NCI-H1417 treated with DMSO at 0.1 percent for 48 hours (cell line): Measurements from ENCODE around the gene PRKCH.

ENCODE experiments used
- DNase-seq: peaks from one replicate; lab custom pipeline; 2025; lab: John Stamatoyannopoulos, UW

The PRKCH gene

DNA sequence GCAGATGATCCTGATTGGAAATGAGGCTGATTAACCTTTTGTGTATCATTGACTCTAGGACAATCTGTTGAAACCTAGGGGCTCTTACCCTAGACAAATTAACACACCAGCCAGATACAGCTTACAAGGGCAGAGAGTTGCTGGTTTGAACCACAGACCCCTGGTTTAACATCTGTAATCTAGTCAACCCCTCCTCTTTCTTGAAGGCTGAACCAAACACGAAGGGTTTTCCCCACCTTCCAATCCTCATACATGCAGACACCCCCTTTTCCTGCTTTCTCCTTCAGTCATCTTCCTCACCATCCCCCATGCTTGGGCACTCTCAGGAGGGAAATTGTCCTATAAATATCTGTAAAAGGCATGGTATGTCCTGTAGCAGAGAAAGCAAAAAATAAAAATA, 247.9 kb downstream of the PRKCH start:
- no peak for DNase-seq

DNA sequence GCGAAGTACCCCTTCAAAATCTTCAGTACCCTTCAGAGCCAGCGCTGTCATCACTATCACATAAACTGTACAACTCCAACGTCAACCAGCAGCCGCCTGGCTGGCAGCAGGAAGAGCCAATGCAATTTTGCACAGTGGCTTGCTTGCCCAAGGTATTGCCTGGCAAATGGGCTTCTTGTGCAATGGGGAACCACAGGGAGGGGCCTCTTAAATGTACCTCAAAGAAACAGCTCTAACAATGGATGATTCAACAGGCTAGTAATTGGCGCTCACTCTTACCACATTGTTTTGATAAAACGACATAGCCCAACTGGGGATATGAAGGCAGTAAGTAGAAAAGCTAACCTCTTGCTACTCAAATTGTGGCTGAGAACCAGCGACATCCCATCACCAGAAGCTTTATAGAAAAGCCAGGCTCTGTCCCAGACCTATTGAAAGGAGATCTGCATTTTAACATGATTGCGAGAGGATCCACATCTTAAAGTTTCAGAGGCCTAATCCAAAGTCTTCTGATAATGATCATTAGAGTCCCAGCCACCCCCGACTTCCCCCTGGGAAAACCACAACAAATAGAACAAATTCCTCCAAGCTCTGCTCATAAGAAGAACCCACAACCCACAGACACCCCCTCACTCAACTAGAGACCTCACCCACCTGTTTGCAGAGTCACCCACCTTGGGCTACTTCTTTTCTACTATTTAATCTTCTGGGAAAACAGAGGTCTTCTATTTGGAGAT, 248.6 kb downstream of the PRKCH start:
- DNase-seq, result no peak

DNA sequence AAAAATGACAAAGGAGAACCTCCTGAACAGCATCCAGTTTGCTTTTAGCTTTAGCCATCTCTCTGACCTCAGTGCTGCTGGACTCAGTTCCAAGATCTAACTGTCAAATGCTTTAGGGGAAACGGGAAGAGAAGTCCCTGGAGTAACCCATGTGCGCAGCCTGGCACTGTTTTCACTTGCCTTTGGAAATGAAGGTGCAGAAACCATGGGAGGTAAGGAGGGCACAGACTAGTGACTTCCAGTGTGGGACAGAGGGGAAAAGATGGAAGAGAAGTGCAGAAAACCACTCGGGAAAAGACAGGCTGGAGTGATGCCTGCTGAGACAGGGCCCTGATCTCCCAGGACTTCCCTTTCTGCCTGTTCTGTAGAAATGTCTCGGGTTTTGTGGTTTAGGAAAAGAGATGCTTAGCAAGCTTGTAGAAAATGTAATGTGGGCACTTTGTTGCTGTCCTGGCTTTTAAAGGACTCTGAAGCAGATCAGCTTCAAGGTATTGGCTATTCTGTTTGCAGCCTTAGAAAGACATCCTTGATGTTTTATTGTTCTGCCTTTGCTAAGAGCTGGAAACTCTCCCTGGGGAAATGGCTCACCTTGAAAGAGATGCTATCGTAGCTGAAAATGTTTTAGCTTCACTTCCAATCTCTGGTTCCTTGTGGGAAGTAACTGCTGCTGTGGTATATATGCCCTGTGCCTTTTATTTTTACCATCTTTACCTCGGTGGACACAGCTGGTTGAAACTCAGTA, 249.3 kb downstream of the PRKCH start:
- no peak for DNase-seq

DNA sequence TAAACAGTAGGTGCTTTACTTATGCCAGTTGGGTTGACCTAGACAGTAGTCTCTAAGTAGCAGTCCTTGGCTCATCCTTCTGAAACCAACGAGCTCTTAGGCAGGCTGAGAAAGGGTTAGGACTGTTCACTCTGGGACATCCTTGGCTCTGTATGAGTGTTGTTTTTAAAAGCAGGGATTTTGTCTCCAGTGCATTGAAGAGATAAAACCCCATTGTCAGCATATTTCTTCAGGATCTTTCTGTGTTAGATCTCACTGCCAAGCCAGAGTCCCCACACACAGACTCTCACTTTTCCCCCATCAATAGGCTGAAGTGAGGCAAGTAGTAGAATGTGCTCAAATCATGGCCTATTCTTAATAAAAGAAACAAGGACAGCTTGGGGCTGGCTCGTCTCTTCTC, 250.5 kb downstream of the PRKCH start:
- DNase-seq, result no peak

DNA sequence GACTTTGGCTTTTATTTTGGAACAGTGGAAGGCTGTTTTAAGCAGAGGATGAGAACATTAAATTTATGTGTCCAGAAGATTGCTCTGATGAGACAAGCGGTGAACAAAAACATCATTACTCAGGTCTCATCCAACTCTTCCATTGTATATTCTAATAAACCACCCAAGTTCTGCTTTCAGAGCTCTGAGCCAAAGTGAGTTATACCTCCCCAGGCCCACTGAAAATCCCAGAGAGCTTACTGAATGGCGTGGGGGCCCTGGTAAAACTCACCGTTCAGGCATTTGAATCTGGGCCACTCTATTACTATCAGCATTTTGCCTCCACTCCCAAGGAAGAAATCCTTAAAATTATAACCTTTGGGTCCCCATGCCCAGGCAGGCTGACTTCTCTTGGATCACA, 251.9 kb downstream of the PRKCH start:
- no peak for DNase-seq

DNA sequence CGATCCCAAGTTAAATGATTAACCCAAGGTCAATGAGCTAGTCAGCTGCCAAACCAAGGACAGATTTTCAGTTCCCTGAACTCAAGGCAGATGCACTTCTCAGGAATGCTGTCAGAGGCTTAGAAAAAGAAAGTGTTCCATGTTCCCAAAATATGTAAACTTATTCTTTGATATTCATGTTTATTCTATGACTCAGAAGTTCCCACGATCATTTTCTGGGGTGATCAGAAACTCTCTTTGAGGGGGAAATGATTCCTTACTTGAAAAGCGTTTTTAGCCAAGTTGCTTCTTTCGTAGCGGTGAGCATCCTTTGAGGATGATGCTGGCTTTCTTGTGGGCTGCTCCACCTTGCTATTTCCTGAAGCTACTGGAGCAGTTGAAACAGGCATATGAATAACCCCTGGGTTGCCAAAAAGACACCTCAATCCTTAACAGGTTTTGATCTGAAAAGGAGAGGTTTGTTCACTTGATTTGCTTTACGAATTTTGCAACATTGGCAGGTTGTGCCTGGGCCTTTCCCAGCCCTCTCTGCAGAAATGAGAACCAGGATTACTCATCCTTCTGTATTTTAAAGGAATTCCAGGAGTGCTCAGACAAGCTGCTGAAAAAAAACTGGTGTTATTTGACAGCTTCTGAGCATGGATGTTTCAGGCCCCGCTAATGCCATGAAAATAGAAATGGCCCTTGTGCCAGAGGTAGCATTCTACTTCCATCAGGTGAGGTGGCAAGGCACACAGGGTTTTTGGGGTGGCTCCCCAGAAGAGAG, 252.6 kb downstream of the PRKCH start:
- no peak for DNase-seq

DNA sequence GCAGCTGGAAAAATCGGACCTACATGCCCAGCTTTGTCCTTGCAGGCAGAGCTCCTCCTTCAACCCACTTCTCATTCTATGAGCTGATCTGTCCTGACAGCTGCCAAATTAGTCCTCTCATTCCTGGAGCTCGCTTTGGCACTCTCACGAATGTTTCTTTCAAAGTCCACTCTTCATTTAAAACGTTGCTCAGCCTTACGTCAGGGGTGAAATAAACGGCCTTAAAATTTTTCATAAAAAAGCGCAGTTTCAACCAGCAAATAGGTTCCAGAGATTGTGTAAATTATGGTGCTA, 253.1 kb downstream of the PRKCH start:
- DNase-seq, result no peak

DNA sequence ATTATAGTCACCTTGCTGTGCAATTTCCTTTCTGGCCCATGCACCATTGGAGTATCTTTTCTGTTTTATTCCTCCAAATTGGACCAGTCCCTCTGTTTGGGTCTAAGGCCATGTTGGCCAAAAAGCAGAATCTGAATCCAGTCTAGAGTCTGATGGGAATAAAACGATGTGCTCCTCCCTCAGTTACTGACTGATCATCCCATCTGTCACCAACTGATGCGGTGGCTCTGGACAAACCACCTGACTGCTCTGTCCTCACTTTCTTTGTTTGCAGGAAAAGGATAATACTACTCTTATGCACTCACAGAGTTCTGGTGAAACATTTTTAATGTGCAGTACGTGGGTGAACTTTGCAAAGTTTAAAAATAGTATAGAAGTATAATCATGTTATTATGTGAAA, 253.7 kb downstream of the PRKCH start:
- no peak for DNase-seq

DNA sequence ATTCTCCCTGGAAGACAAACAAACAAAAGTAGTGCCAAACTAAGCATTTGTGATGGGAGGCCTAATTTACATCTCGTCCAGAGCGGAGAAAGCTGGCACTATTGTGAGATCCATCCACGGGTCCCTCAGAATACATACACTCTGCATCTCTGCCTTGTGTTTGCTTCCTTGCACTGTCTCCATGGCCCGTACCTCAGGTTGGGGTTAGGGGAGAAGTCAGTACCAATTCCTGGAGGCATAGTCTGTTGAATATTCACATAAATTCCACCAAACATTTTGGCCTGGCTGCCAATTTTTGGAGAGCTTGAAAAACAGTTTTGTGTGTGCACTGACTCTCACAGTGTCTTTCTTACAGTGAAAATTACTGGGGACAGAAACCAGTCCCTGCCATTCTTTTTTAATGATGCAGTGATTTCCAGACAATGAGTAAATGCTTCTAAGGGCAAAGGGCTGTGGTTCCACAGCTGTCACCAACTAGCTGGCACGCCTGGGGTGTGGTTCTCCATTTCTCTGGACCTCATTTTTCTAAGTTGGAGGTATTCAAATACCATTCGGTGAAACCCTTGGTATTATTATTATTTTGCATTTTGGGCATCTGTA, 254.3 kb downstream of the PRKCH start:
- DNase-seq, result no peak

DNA sequence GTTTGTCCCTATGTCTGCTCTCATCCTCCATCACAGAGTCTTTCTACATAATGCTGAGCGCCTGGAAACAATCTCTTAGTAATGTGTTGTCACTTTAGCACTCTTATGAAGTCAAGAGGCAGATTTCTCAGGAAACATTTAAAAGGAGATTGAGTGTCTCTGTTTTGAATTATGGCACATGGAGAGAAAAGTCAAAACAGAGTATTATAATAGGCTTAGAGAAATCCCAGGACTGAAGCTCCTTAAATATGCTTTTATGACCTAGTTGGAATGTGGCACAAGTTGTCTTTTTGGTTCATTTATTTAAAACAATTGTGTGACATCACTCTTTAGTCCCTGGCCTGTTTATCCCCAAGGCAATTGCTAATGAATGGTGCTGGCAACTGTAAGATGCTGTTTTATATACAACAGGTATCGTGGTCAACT, 256.1 kb downstream of the PRKCH start:
- no peak for DNase-seq

DNA sequence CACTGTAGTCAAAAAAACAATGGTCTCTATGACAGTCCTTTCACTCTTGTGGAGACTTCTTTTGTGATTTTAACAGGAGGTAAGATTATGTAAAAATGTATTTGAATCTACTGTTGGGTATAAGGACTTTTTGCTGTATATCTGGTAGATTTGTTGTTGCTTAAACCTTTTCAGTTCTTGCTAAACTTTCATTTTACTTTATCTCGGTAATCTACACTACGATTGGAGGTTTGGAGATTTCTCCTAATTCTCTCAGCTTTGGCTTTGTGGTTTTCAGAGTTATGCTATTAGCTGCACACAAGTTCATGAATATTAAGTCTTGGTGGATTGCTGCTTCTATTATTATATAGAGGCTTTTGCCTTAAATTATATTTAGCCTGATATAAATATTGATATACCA, 257.4 kb downstream of the PRKCH start:
- no peak for DNase-seq

DNA sequence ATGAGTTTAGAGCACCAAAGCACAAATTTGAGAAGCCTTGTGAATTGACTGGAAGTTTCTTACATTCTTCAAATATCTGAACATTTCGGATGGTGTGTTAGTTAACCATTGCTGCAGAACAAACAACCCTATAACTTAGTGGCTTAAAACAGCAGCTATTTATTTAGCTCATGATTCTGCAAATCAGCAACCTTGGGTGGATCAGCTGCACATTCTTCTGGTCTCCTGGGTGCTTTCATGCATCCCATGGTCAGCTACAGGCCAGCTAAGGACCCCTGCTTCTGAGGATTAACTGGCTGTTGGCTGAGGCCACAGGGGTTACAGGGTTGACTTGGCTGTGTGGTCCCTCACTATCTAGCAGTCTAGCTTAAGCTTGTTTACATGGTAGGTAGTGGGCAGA, 260.0 kb downstream of the PRKCH start:
- DNase-seq, result no peak

DNA sequence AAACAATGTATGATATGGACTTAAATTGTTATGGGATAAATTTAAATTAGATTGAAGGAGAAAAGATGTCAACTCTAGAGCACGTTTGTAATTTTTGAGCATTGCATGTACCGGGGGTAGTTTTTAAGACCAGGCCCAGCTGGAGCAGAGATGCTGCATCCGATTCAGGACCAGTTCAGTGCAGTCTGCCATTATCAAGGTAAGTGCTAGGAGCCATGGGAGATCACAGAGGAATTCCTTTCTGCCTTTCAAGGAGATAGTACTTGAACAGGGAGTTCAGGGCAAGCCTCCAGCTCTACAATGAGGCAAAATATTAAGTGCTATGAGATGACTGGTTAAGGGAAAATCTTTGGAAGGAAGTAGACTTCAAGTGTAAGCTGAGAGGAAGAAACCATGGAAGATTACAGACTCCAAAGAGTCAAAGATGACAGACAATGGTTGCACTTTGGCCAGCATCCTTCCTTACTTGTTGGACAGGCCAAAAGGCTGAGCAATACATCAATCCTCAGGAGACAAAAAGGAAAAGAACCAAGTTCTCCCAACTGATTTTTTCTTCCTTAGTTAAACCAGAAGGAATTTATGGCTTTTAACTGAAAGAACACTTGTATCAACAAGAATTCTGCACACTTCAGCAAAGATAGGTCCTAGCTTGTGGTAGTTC, 260.7 kb downstream of the PRKCH start:
- DNase-seq, result no peak

DNA sequence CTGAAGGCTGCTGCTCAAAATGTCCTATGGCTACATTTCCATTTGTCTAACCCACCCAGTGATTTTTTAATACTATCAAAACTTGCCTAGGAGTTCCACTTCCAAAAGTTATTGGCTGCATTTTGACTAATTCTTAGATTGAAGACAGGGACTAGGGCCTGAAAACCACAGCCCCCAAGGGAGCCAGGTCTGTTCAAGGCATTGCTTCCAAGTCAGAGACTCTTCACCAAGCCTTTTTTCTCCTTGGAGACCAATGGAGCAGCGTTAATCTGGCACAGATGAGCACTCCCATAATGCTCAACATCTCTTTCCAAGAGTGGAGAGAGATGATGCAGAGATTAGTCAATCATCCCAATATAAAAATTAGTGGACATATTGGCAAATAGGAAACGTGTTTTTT, 261.4 kb downstream of the PRKCH start:
- DNase-seq, result no peak

DNA sequence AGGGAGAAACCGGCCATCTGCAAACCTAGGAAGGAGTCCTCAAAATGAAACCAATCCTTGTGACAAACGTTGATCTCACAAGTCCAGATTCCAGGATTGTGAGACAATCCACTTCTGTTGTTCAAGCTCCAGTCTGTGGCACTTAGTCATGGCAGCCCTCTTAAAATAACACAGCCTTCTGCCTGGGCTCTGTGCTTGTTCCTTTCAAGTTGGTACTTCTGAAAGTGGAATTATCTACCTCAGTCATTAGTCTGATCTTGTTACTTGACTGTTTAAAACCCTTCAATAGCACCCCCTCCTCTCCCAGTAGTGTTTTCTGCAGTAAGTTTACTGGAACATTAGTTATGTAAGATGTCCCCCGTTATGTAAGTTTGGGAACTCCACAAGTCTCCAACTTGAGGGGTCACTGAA, 263.0 kb downstream of the PRKCH start:
- DNase-seq, result no peak

DNA sequence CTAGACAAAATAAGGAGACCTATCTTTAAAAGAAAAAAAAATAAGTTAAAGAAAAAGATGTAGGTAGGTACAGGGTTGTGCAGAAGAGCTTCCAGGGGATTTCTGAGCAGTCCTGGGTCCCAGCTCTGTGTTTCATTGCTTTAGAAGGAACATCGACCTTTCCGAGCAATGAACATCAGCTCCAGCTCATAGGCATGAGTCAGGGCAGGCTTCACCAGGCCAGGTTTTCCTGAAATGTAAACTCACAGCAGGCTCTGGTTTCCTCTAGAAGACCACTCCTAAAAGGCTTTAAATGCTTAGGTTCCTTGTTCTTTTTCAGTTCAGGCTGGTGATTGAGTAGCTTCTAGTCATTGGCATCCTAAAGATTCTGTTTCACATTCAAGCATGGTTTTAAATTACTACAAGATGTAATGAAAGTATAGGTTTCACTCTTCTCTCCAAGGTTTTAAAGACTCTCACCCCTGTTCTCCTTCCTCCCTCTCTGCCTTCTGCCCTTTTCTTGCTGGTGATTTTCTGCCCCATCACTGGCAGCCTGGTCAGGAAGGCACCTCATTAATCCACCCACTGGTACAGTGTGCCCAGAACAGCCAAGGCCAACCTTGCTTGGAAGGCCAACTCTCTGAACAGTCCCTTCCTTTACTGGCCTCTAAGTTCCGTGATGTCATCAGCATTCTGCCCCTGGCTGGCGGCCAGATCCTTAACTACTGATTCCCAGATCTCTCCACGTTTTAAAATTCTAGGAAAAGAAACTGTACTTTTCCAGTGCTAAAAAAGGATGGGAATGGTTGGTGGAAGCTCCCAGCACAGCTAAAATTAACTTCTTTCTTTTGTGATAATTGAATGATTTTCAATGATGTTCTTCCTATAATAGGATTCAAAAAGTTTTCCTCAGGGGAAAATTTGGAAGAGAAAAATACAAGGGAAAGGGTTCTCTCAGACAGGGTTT, 264.5 kb downstream of the PRKCH start:
- no peak for DNase-seq

DNA sequence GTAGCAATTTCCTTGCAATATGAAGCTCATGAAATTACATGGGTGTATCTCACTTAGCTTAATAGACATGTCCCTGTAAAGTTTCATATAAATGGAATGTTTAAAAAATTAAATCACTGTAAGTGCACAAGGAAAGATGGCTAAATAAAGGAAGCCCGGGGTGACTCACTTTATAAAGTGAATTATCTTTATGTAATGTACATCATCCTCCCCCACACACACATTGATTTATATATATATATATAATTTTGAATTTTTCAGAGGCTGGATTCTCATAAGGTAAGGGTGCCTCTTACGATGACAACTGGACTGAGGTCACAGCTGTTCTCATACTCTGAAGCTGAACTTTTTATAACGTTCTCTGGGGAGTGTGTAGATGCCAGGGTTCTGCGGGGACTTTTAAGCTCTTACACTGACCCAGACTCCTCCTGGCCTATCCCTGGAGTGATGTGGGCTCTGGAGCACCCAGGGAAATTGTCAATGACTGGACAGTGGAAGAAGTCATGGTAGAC, 265.2 kb downstream of the PRKCH start:
- no peak for DNase-seq

DNA sequence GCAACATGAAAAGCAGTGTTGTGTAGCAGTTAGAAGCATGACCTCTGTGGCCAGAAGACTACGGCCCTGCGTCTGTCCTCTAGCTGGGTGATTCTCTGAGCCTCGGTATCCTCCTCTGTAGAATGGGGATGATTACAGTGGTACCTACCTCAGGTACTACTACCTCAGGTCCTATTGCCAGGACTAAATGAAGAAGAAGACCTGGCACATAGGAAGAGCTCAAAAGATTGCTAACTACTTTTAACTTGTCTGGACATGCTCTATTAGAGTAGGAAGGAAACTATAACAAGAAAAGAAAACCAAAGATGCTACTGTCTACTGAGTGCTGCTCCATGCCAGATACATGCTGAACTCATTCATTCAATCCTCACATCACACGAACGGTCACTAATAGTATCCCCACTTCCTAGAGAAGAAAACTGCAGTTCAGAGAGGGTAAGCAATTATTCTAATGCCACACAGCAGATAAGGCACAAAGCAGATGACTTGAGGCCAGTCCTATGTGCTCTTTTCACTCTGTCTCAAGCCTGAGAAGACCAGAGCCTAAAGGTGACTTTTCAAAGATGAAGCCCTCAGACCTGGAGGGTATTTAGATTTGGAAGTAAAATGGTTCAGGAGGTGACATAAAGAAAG, 265.8 kb downstream of the PRKCH start:
- no peak for DNase-seq

DNA sequence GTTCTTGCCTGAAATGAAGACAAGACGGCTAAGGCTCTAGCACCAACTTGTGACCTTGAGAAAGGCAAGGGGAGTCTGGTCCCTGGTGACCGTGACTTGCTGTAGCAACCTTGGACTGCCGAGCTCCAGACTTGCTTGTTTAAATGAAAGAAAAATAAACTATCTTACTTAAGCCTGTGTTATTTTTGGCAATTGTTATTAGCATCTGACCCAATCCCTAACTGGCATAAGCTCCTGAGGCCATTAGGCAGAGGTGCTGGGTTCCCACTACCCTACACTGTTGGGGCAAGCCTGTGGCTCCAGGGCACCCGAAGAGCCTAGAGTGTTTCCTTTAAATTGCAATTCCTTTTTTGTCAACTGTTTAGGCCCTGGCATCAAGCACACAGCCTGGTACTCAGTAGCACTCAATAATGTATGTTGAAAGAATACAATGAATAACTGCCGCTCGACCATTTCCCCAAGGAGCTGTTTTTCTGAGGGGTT, 267.1 kb downstream of the PRKCH start:
- no peak for DNase-seq
